Left lung (tissue), 8 donors: ENCODE measurements around the gene MXD3. TPM values are rescaled to one million over a fixed set of nuclear protein-coding genes. Genes with fewer than 3 reads are reported as not detected.

Experiments
- polyA plus RNA-seq, 6 donors: library from polyadenylated mRNA; unstranded; fragments of 120-200 nt; gene quantifications; one replicate each; pipeline ENCODE4 v1.2.1, GENCODE V29; 2013; ENCODE audit not compliant: insufficient read length in 6 of 6
- total RNA-seq, 2 donors: library from RNA; stranded (reverse); fragmentation: NEBNext Ultra II Directional; extraction: Animal tissue kit (Norgen Biotek cat#: 25700); gene quantifications; one replicate each; pipeline ENCODE4 v1.2.1, GENCODE V29; 2021
- donor health status: DM: no; HTN: yes; CAD: no.
- donor health status: DM: no; HTN: no; CAD: no.

The MXD3 gene
- total and polyA plus RNA-seq, 8 donors: 10.8 to 36.5 (median 22.0) TPM

Other genes with a start within 250 kb of the MXD3 start
- gene FGFR4, start 225.0 kb downstream of the MXD3 start, total RNA-seq: 10 to 100 TPM; 14.8 to 99.9 TPM
- gene FGFR4, start 225.0 kb downstream of the MXD3 start, polyA plus RNA-seq: 100 to 1,000 TPM; 169 to 325 (median 213) TPM
- gene NSD1, start 178.1 kb downstream of the MXD3 start, total RNA-seq: 10 to 100 TPM; 71.2 to 79.7 TPM
- 10 to 100 TPM; 45.8 to 57.8 (median 51.3) TPM for gene NSD1, start 178.1 kb downstream of the MXD3 start, polyA plus RNA-seq
- gene RAB24, start 8.2 kb downstream of the MXD3 start, total RNA-seq: 10 to 100 TPM; 30.3 to 36.2 TPM
- gene RAB24, start 8.2 kb downstream of the MXD3 start, polyA plus RNA-seq: 10 to 100 TPM; 24.2 to 39.7 (median 28.4) TPM
- gene PRELID1, start 8.1 kb downstream of the MXD3 start, total RNA-seq: 100 to 1,000 TPM in 1 of 2 donors, 10 to 100 TPM in 1; 87.8 to 154 TPM
- gene PRELID1, start 8.1 kb downstream of the MXD3 start, polyA plus RNA-seq: 100 to 1,000 TPM in 1 of 6 donors, 10 to 100 TPM in 5; 72.3 to 103 (median 84.8) TPM
- gene LMAN2, start 39.8 kb upstream of the MXD3 start, total RNA-seq: 100 to 1,000 TPM; 133 to 155 TPM
- gene LMAN2, start 39.8 kb upstream of the MXD3 start, polyA plus RNA-seq: 100 to 1,000 TPM; 101 to 118 (median 106) TPM
- gene RGS14, start 46.0 kb upstream of the MXD3 start, total RNA-seq: 10 to 100 TPM; 14.2 to 28.2 TPM
- 1 to 10 TPM; 4.0 to 8.5 (median 6.4) TPM for gene RGS14, start 46.0 kb upstream of the MXD3 start, polyA plus RNA-seq
- gene SLC34A1, start 72.5 kb upstream of the MXD3 start, total RNA-seq: not detected
- gene SLC34A1, start 72.5 kb upstream of the MXD3 start, polyA plus RNA-seq: 1 to 10 TPM in 1 of 6 donors, under 1 TPM in 4, not detected in 1; 0.18 to 1.7 (median 0.36) TPM
- not detected for gene PFN3, start 88.8 kb upstream of the MXD3 start, total RNA-seq
- gene PFN3, start 88.8 kb upstream of the MXD3 start, polyA plus RNA-seq: not detected
- gene F12, start 97.7 kb upstream of the MXD3 start, total RNA-seq: 1 to 10 TPM in 1 of 2 donors, under 1 TPM in 1; 0.63 to 1.1 TPM
- under 1 TPM in 5 of 6 donors, not detected in 1; 0.20 to 0.37 (median 0.31) TPM for gene F12, start 97.7 kb upstream of the MXD3 start, polyA plus RNA-seq
- 10 to 100 TPM; 32.3 to 57.1 TPM for gene GRK6, start 114.8 kb upstream of the MXD3 start, total RNA-seq
- 10 to 100 TPM; 15.7 to 26.0 (median 23.6) TPM for gene GRK6, start 114.8 kb upstream of the MXD3 start, polyA plus RNA-seq
- 1 to 10 TPM; 2.7 to 4.1 TPM for gene PRR7, start 134.9 kb upstream of the MXD3 start, total RNA-seq
- 1 to 10 TPM in 2 of 6 donors, under 1 TPM in 4; 0.30 to 1.5 (median 0.76) TPM for gene PRR7, start 134.9 kb upstream of the MXD3 start, polyA plus RNA-seq
- 10 to 100 TPM; 43.2 to 83.1 TPM for gene DBN1, start 161.7 kb upstream of the MXD3 start, total RNA-seq
- gene DBN1, start 161.7 kb upstream of the MXD3 start, polyA plus RNA-seq: 100 to 1,000 TPM; 134 to 207 (median 165) TPM
- gene PDLIM7, start 185.7 kb upstream of the MXD3 start, total RNA-seq: 100 to 1,000 TPM; 107 to 141 TPM
- 100 to 1,000 TPM in 1 of 6 donors, 10 to 100 TPM in 5; 60.9 to 115 (median 82.3) TPM for gene PDLIM7, start 185.7 kb upstream of the MXD3 start, polyA plus RNA-seq
- 10 to 100 TPM; 18.2 to 90.5 TPM for gene DOK3, start 197.9 kb upstream of the MXD3 start, total RNA-seq
- gene DOK3, start 197.9 kb upstream of the MXD3 start, polyA plus RNA-seq: 1 to 10 TPM; 5.8 to 7.4 (median 6.7) TPM
- 10 to 100 TPM; 65.9 to 86.7 TPM for gene DDX41, start 205.1 kb upstream of the MXD3 start, total RNA-seq
- gene DDX41, start 205.1 kb upstream of the MXD3 start, polyA plus RNA-seq: 10 to 100 TPM; 77.1 to 90.2 (median 81.9) TPM
- gene FAM193B, start 242.7 kb upstream of the MXD3 start, total RNA-seq: 10 to 100 TPM; 64.3 to 73.9 TPM
- 100 to 1,000 TPM in 3 of 6 donors, 10 to 100 TPM in 3; 82.5 to 112 (median 101) TPM for gene FAM193B, start 242.7 kb upstream of the MXD3 start, polyA plus RNA-seq